A549 (cell line): ENCODE results near the gene SLC22A31.

Source experiments
- CBX2 ChIP-seq: fragments of 200-600 bp; sonication (generic); IDR thresholded peaks from 2 replicates; pipeline ENCODE4 v1.6.1; 2016; ENCODE audit warnings: low read depth, mild to moderate bottlenecking, borderline replicate concordance
- CEBPB ChIP-seq, 2 experiments: fragments of >200 bp in 1 of 2; sonication (Bioruptor Twin) in 1 of 2; formaldehyde crosslinking in 1 of 2; IDR thresholded peaks; 2 replicates each; pipeline ENCODE4 v1.6.1; 2012 to 2016
- CTCF ChIP-seq: fragments of >200 bp; sonication (Bioruptor Twin); formaldehyde crosslinking; IDR thresholded peaks from 3 replicates; pipeline ENCODE4 v1.5.1; 2016
- E2F6 ChIP-seq: IDR thresholded peaks from 2 replicates; pipeline ENCODE4 v1.6.1; 2012; ENCODE audit warnings: low read depth, borderline replicate concordance
- EP300 ChIP-seq, 2 experiments: fragments of >200 bp; sonication (Bioruptor Twin); formaldehyde crosslinking; IDR thresholded peaks; 2 replicates in 1 of 2; 3 replicates in 1 of 2; pipeline ENCODE4 v1.6.1; 2016 to 2017
- FOSB ChIP-seq: fragments of 250-450 bp; sonication (Bioruptor Pico); IDR thresholded peaks from 2 replicates; pipeline ENCODE4 v1.5.0; 2020; ENCODE audit warnings: mild to moderate bottlenecking, moderate library complexity
- MAX ChIP-seq: IDR thresholded peaks from 2 replicates; pipeline ENCODE4 v1.6.1; 2012
- POLR2A ChIP-seq: IDR thresholded peaks from 2 replicates; pipeline ENCODE4 v1.6.1; 2012; ENCODE audit warnings: mild to moderate bottlenecking, low read length
- RFX5 ChIP-seq: fragments of 450-650 bp; IDR thresholded peaks from 2 replicates; pipeline ENCODE4 v1.7.1; 2014; ENCODE audit warnings: antibody characterized with exemption, mild to moderate bottlenecking, moderate library complexity
- SMC3 ChIP-seq: fragments of >200 bp; sonication (Bioruptor Twin); formaldehyde crosslinking; IDR thresholded peaks from 3 replicates; pipeline ENCODE4 v1.6.1; 2018; ENCODE audit warnings: inconsistent platforms

- TF ChIP-seq FOSB (CRISPR knock-in tag) = no peak
- TF ChIP-seq CTCF = no peak
- TF ChIP-seq MAX = no peak
- no peak for TF ChIP-seq EP300 (IDR thresholded peaks at IDR 0.05)
- TF ChIP-seq RFX5 = no peak
- TF ChIP-seq POLR2A = no peak
- no peak for TF ChIP-seq SMC3
- no peak for TF ChIP-seq CEBPB (IDR thresholded peaks at IDR 0.05)
- TF ChIP-seq E2F6 = no peak
- no peak for TF ChIP-seq CBX2
Observed at GRCh38 chr16:89197633-89198416, 2.5 kb downstream of the SLC22A31 start.
